H1 (cell line): ENCODE results near the gene PARP1. TPM values are rescaled to one million over a fixed set of nuclear protein-coding genes. Genes with fewer than 3 reads are reported as not detected.

Experiments used
- CTCF ChIA-PET: fragments of 300-600 bp; sonication (Branson Sonifier 250); formaldehyde crosslinking; loops from one replicate; lab custom pipeline; 2021; ENCODE audit not compliant: partially characterized antibody; lab: Charles Lee
- POLR2A ChIA-PET: fragments of 300-600 bp; sonication (Branson Sonifier 250); formaldehyde crosslinking; loops from one replicate; lab custom pipeline; 2021; ENCODE audit warnings: inconsistent platforms; ENCODE audit not compliant: partially characterized antibody; lab: Charles Lee
- DNase-seq, 2 experiments: peaks; one replicate each; pipeline versions ENCODE4 v3.0.0 to v3.0.0-alpha.2; 2010 to 2022; ENCODE audit warnings: low spot score in 2 of 2, low read depth in 1 of 2, mixed read lengths in 1 of 2
- FAIRE-seq: peaks from 2 replicates; lab custom pipeline; 2011; peaks lifted over from hg19 to GRCh38; lab: Jason Lieb, UNC
- H2AFZ ChIP-seq: 2 replicates; pipeline ENCODE4 v1.8.1; 2012; ENCODE audit warnings: low read length, inconsistent platforms
- H2AK5ac ChIP-seq: 2 replicates; pipeline ENCODE4 v1.6.1; 2013; ENCODE audit warnings: low read depth, low read length
- H2BK120ac ChIP-seq: replicated peaks from 2 replicates; pipeline ENCODE3; 2013; ENCODE audit warnings: low read depth, low read length, inconsistent platforms
- H2BK12ac ChIP-seq: 2 replicates; pipeline ENCODE4 v1.6.1; 2013; ENCODE audit warnings: low read depth, low read length
- H2BK15ac ChIP-seq: 2 replicates; pipeline ENCODE4 v1.6.1; 2013; ENCODE audit warnings: low read length
- H2BK20ac ChIP-seq: 2 replicates; pipeline ENCODE4 v1.6.1; 2013; ENCODE audit warnings: low read length
- H2BK5ac ChIP-seq: 2 replicates; pipeline ENCODE4 v1.6.1; 2013; ENCODE audit warnings: low read depth, low read length
- H3K14ac ChIP-seq: 2 replicates; pipeline ENCODE4 v1.6.1; 2013; ENCODE audit warnings: inconsistent platforms; ENCODE audit not compliant: insufficient read length
- H3K18ac ChIP-seq: 2 replicates; pipeline ENCODE4 v1.6.1; 2013; ENCODE audit warnings: low read length; ENCODE audit errors: extremely low read depth
- H3K23ac ChIP-seq: 2 replicates; pipeline ENCODE4 v1.6.1; 2013; ENCODE audit warnings: inconsistent platforms; ENCODE audit not compliant: insufficient read length
- H3K23me2 ChIP-seq: 2 replicates; pipeline ENCODE4 v1.6.1; 2013; ENCODE audit warnings: low read depth, low read length
- H3K27ac ChIP-seq: 2 replicates; pipeline ENCODE4 v1.6.1; 2011; ENCODE audit warnings: low read depth, low read length, inconsistent platforms
- H3K27me3 ChIP-seq, 4 experiments: replicated peaks in 1 of 4; 1 replicate in 1 of 4; 2 replicates in 3 of 4; pipeline versions ENCODE4 v1.6.1 to v1.8.1; 2011 to 2013; ENCODE audit warnings: low read length in 3 of 4, mild to moderate bottlenecking in 3 of 4, inconsistent platforms in 2 of 4, mixed read lengths in 2 of 4, moderate library complexity in 1 of 4; ENCODE audit not compliant: control insufficient read depth in 3 of 4, insufficient read depth in 3 of 4; ENCODE audit errors: extremely low read depth in 1 of 4
- H3K36me3 ChIP-seq, 4 experiments: 2 replicates each; pipeline versions ENCODE4 v1.6.1 to v1.8.1; 2011 to 2013; ENCODE audit warnings: mild to moderate bottlenecking in 4 of 4, low read length in 3 of 4, moderate library complexity in 2 of 4, control low read depth in 1 of 4, inconsistent platforms in 1 of 4; ENCODE audit not compliant: insufficient read depth in 4 of 4, control insufficient read depth in 2 of 4
- H3K4ac ChIP-seq: replicated peaks from 2 replicates; pipeline ENCODE3; 2013; ENCODE audit warnings: low read length, low read depth, mixed read lengths, inconsistent platforms; ENCODE audit not compliant: insufficient read length
- H3K4me1 ChIP-seq, 4 experiments: replicated peaks in 1 of 4; 1 replicate in 1 of 4; 2 replicates in 3 of 4; pipeline versions ENCODE4 v1.6.1 to v1.8.1; 2011 to 2013; ENCODE audit warnings: low read length in 3 of 4, inconsistent platforms in 2 of 4, mixed read lengths in 1 of 4; ENCODE audit not compliant: insufficient read depth in 4 of 4, control insufficient read depth in 3 of 4
- H3K4me2 ChIP-seq, 2 experiments: 2 replicates each; pipeline versions ENCODE4 v1.6.1 to v1.8.1; 2011 to 2013; ENCODE audit warnings: low read depth in 2 of 2, low read length in 2 of 2, control low read depth in 1 of 2, inconsistent platforms in 1 of 2, mild to moderate bottlenecking in 1 of 2; ENCODE audit not compliant: insufficient read depth in 1 of 2
- H3K4me3 ChIP-seq, 4 experiments: fragments of 200-600, 300-600 bp in 1 of 4; sonication (generic), shearing (Covaris generic), sonication (Bioruptor Twin) in 1 of 4; 2 replicates each; pipeline versions ENCODE4 v1.5.1 to v1.8.1; 2011 to 2016; ENCODE audit warnings: low read length in 4 of 4, low read depth in 3 of 4, control low read depth in 2 of 4, inconsistent platforms in 2 of 4, mild to moderate bottlenecking in 2 of 4, mixed read lengths in 1 of 4, moderate library complexity in 1 of 4; ENCODE audit not compliant: insufficient read depth in 2 of 4; ENCODE audit errors: extremely low read depth in 1 of 4
- H3K56ac ChIP-seq: replicated peaks from 2 replicates; pipeline ENCODE3; 2013; ENCODE audit warnings: low read depth, mild to moderate bottlenecking, mixed read lengths, low read length, inconsistent platforms; ENCODE audit not compliant: insufficient read length
- H3K79me1 ChIP-seq: 2 replicates; pipeline ENCODE4 v1.6.1; 2013; ENCODE audit warnings: low read depth, low read length, control low read depth
- H3K79me2 ChIP-seq, 2 experiments: 2 replicates each; pipeline versions ENCODE4 v1.6.1 to v1.8.1; 2012 to 2013; ENCODE audit warnings: low read length in 2 of 2, mild to moderate bottlenecking in 2 of 2, inconsistent platforms in 1 of 2; ENCODE audit not compliant: insufficient read depth in 2 of 2, control insufficient read depth in 1 of 2
- H3K9ac ChIP-seq, 4 experiments: replicated peaks in 1 of 4; 1 replicate in 1 of 4; 2 replicates in 3 of 4; pipeline versions ENCODE4 v1.6.1 to v1.8.1; 2011 to 2013; ENCODE audit warnings: low read depth in 3 of 4, low read length in 3 of 4, control low read depth in 2 of 4, mild to moderate bottlenecking in 2 of 4, moderate library complexity in 2 of 4, inconsistent platforms in 1 of 4; ENCODE audit errors: extremely low read depth in 1 of 4
- H3K9me3 ChIP-seq, 2 experiments: 2 replicates each; pipeline versions ENCODE4 v1.6.1 to v1.8.1; 2012 to 2013; ENCODE audit warnings: mild to moderate bottlenecking in 2 of 2, moderate library complexity in 2 of 2, control low read depth in 1 of 2, inconsistent platforms in 1 of 2, low read depth in 1 of 2, low read length in 1 of 2, mixed read lengths in 1 of 2; ENCODE audit not compliant: insufficient read depth in 2 of 2
- H4K20me1 ChIP-seq, 2 experiments: replicated peaks in 1 of 2; 2 replicates each; pipeline versions ENCODE3 to v1.8.1; 2011 to 2013; ENCODE audit warnings: inconsistent platforms in 2 of 2, low read length in 2 of 2, mild to moderate bottlenecking in 1 of 2; ENCODE audit not compliant: insufficient read depth in 2 of 2, control insufficient read depth in 1 of 2
- H4K5ac ChIP-seq: 2 replicates; pipeline ENCODE4 v1.6.1; 2013; ENCODE audit warnings: low read length, low read depth, mixed read lengths, inconsistent platforms; ENCODE audit not compliant: insufficient read length
- H4K8ac ChIP-seq: 2 replicates; pipeline ENCODE4 v1.8.0; 2013; ENCODE audit warnings: mild to moderate bottlenecking, moderate library complexity, low read length, inconsistent platforms; ENCODE audit not compliant: insufficient read depth; ENCODE audit errors: extremely low read depth
- H4K91ac ChIP-seq: replicated peaks from 2 replicates; pipeline ENCODE3; 2013; ENCODE audit warnings: low read length, mixed read lengths, inconsistent platforms; ENCODE audit not compliant: insufficient read length
- CTBP2 ChIP-seq: IDR thresholded peaks from 2 replicates; pipeline ENCODE4 v1.7.0; 2011; ENCODE audit warnings: borderline replicate concordance, mild to moderate bottlenecking, moderate library complexity, mixed read lengths, low read length; ENCODE audit not compliant: insufficient read depth, insufficient read length
- KDM4A ChIP-seq: IDR thresholded peaks from one replicate; pipeline ENCODE4 v1.7.1; 2012; ENCODE audit warnings: low read depth, mild to moderate bottlenecking, moderate library complexity, low read length, inconsistent platforms; ENCODE audit not compliant: severe bottlenecking
- RAD21 ChIP-seq, 2 experiments: IDR thresholded peaks in 1 of 2; conservative IDR thresholded peaks in 1 of 2; 2 replicates each; pipeline ENCODE4 v1.6.1; 2011; ENCODE audit warnings: low read depth in 2 of 2, low read length in 2 of 2, improper control_type of control experiment in 1 of 2, inconsistent platforms in 1 of 2, mild to moderate bottlenecking in 1 of 2, moderate library complexity in 1 of 2
- WGBS, 2 experiments: shearing (Covaris generic) in 1 of 2; methylation state at CpG; one replicate each; pipeline versions ENCODE4 v1.1.6 to v1.1.7; 2013 to 2015; ENCODE audit warnings: low lambda C conversion rate in 2 of 2, mixed read lengths in 2 of 2, inconsistent platforms in 1 of 2, low coverage in 1 of 2, missing lambda C conversion rate in 1 of 2; ENCODE audit not compliant: insufficient replicate concordance in 2 of 2, insufficient coverage in 1 of 2, insufficient read length in 1 of 2; ENCODE audit errors: extremely low coverage in 1 of 2, missing lambda C conversion rate in 1 of 2; 5-methylcytosine and 5-hydroxymethylcytosine counted together
- polyA plus RNA-seq, 7 experiments: library from polyadenylated mRNA; depleted of rRNA in 3 of 7; stranded (reverse) in 5 of 7; unstranded in 2 of 7; fragments of >200 nt in 5 of 7; fragments of 200-250 nt in 2 of 7; gene quantifications; 1 replicate in 5 of 7; 2 replicates in 1 of 7; 4 replicates in 1 of 7; pipeline versions ENCODE4 v1.2.1 to v1.2.3, GENCODE V29; 2011 to 2013; ENCODE audit warnings: missing spikeins in 2 of 7, mixed read lengths in 2 of 7
- total RNA-seq: library from RNA; stranded (reverse); fragmentation: NEBNext Ultra II Directional; extraction: Animal tissue kit (Norgen Biotek cat#: 25700); gene quantifications from 2 replicates; pipeline ENCODE4 v1.2.1, GENCODE V29; 2021

The PARP1 gene
- total and polyA plus RNA-seq, 2 of the 8 experiments (the other 6 are each of a cell fraction or from before 2014, with no cell fraction given) = 416 to 441 TPM

DNA sequence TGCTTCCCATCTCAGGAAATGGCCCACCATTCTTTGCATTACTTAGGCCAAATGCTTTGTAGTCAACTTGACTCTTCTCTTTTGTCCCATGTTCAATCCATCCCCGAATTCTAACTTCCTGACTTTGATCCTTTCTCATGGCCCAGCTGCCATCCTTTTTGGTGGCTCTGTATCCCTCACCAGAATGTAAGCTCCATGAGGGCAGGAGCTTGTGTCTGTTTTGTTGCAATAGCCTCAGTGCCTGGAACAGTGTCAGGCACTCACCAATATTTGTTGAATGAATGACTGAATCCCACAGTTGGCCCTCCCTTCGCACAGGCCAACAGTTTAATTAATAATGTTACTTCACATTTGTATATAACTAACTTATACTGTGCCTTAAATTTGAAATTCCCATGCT, 3.1 kb upstream of the PARP1 start:
- Histone ChIP-seq H3K27ac (no peak overlapping the region), H2AK5ac (no peak overlapping the region), H4K5ac (no peak overlapping the region), H2BK20ac (no peak overlapping the region), H2BK15ac (no peak overlapping the region), H2BK5ac (no peak overlapping the region), H3K23me2 (peaks cover 8% of the 10 kb centered on the region), H2BK12ac (no peak overlapping the region), H3K4me1 (peaks cover 3 to 8% (median 4%) of the 10 kb centered on the region in 4 experiments; a peak in 5 of 7 replicates), H3K23ac (no peak overlapping the region), H3K4me3 (no peak overlapping the region), H3K4ac (no peak overlapping the region), H3K27me3 (no peaks in the 10 kb centered on the region), H3K9ac (no peak overlapping the region), H3K4me2 (no peak overlapping the region), H3K14ac (no peak overlapping the region), H3K79me2 (peaks cover 10 to 18% of the 10 kb centered on the region in 2 experiments), H3K56ac (no peak overlapping the region), H4K8ac (no peak overlapping the region), H4K91ac (no peak overlapping the region), H2BK120ac (no peak overlapping the region), H3K18ac (no peak overlapping the region), H3K36me3 (no peaks in the 10 kb centered on the region), H4K20me1 (no peaks in the 10 kb centered on the region), H3K9me3 (no peaks in the 10 kb centered on the region), H2AFZ (no peak overlapping the region), H3K79me1 (peaks cover 4% of the 10 kb centered on the region; the same call in 1 of the 2 replicates)
- ChIA-PET CTCF (no interaction called here), POLR2A (no interaction called here)
- FAIRE-seq = no peak
- no peak for TF ChIP-seq CTBP2
- no peak for TF ChIP-seq RAD21 (IDR thresholded peaks at IDR 0.05 in 1 of 2, conservative IDR thresholded peaks at IDR 0.05 in 1 of 2; ENCODE audit: low read depth in 2 of 2, low read length in 2 of 2)
- TF ChIP-seq KDM4A = no peak
- no peak for DNase-seq
- 94% methylated on average over 2 of the region's 2 CpGs; no CpG with 5 or more reads in 1 of the 2 experiments for WGBS, 2 experiments
